GM19324 (cell line): Measurements from ENCODE around the gene MDM2.
"Not testable (repeated sequence)": the region's sequence is repeated elsewhere in the genome, so short reads cannot be mapped to it uniquely, and the experiment has no call there.

Experiments used
- ATAC-seq: cut with Tn5 transposase; IDR thresholded peaks from one replicate; pipeline ENCODE4 v1.9.1; 2021; ENCODE audit warnings: mild to moderate bottlenecking, moderate library complexity; ENCODE audit not compliant: unreplicated experiment, low FRiP score

The MDM2 gene

DNA sequence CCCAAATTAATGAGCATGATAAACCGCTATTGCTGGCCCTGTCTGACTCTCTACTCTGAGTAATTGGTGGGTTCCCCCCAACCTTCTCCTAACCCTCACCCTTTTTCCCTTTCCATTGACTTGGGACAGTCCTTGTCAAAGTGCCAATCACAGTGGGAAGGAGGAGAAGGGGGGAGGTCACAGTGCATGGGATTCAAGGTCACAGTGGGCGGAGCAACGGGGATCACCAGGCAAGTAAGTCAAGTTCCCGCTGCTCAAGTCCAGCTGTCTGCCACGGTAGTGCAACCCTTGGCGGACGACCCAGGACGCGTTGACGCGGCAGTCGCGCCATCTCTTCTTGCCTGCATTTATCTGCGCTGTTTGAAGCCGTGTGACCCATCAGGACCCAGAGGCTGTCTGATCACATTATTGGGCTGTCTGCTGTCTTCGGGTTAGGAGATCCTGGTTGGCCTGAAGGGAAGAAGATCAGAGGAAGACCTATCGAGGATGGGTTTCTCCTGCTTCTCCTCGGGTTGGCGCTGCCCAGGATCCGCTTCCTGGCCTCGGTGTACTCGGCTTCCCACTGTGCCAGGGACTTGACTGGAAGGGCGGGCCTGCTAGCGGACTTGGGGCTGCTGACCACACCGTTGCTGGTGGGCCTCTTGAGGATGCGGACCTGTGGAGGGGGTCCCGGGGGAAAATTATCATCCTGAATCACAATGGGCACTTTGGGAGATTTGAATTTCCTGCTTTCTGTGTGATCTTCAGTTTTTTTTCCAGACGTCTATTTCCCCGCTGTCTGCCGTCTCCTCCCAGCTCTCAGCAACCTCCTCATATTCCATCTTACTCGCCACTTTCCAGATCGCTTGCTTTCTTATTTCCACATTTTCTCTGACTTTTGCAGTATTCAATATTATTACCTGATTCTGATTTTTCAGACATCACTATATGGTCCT lies 3.1 kb upstream of the MDM2 start:
- ATAC-seq = no peak

DNA sequence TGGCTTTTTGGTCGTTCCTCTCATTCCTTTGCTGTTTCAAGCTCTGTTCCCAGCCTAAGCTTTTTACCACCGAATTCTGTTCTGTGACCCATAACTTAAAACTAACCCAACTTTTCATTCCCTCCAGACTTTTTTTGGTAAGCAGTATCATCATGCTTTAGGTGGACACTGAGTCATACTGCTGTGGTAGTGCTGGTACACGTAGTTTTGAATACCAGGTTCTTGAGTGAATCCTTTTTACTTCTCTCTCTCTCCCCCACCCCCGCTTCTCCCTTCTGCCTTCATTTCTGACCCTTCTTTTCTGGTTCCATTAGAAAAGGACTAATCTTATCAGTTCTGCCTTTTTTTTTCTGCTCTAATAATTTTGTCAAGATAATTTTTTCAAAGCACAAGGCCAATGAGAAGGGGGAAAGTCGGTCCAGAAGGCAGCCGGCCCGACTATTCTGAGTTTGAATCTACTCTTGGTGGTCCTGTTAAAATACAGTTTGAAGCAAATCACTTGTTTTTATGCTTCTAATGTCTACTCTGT lies 2.3 kb upstream of the MDM2 start:
- ATAC-seq = no peak

DNA sequence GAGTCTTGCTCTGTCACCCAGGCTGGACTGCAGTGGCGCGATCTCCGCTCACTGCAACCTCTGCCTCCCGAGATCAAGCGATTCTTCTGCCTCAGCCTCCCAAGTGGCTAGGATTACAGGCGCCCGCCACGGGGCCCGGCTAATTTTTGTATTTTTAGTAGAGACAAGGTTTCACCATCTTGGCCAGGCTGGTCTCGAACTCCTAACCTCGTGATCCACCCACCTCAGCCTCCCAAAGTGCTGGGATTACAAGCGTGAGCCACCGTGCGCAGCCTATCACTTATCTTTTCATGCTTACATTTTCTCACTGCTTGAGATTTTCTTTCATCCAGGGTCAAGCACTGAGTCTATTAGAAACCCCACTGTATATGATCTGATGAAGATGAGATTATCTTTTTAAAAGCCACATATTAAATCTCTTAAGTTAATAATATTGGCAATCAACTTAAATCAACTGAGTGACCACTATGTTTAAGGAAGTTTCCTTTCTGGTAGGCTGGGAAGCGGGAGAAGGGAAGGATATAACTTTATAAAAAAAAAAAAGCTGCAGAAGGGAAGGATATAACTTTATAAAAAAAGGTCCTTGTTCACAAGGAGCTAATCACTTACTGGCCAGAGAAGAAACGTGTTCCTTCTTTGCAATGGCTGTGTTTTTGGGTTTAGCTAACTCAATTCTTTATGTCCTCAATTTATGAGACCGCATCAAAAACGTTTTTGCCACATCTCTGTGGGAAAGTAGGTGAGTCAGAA lies 1.3 kb upstream of the MDM2 start:
- ATAC-seq = no peak

DNA sequence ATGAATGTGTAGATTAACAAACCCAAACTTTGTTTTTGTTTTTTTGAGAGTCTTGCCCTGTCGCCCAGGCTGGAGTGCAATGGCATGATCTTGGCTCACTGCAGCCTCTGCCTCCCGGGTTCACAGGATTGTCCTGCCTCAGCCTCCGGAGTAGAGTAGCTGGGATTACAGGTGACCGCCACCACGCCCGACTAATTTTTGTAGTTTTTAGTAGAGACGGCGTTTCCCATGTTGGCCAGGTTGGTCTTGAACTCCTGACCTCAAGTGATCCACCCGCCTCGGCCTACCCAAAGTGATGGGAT lies 752 bp upstream of the MDM2 start:
- not testable (repeated sequence) for ATAC-seq

DNA sequence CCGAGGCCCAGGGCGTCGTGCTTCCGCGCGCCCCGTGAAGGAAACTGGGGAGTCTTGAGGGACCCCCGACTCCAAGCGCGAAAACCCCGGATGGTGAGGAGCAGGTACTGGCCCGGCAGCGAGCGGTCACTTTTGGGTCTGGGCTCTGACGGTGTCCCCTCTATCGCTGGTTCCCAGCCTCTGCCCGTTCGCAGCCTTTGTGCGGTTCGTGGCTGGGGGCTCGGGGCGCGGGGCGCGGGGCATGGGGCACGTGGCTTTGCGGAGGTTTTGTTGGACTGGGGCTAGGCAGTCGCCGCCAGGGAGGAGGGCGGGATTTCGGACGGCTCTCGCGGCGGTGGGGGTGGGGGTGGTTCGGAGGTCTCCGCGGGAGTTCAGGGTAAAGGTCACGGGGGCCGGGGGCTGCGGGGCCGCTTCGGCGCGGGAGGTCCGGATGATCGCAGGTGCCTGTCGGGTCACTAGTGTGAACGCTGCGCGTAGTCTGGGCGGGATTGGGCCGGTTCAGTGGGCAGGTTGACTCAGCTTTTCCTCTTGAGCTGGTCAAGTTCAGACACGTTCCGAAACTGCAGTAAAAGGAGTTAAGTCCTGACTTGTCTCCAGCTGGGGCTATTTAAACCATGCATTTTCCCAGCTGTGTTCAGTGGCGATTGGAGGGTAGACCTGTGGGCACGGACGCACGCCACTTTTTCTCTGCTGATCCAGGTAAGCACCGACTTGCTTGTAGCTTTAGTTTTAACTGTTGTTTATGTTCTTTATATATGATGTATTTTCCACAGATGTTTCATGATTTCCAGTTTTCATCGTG lies 612 bp downstream of the MDM2 start:
- ATAC-seq = peak; percentile 58

DNA sequence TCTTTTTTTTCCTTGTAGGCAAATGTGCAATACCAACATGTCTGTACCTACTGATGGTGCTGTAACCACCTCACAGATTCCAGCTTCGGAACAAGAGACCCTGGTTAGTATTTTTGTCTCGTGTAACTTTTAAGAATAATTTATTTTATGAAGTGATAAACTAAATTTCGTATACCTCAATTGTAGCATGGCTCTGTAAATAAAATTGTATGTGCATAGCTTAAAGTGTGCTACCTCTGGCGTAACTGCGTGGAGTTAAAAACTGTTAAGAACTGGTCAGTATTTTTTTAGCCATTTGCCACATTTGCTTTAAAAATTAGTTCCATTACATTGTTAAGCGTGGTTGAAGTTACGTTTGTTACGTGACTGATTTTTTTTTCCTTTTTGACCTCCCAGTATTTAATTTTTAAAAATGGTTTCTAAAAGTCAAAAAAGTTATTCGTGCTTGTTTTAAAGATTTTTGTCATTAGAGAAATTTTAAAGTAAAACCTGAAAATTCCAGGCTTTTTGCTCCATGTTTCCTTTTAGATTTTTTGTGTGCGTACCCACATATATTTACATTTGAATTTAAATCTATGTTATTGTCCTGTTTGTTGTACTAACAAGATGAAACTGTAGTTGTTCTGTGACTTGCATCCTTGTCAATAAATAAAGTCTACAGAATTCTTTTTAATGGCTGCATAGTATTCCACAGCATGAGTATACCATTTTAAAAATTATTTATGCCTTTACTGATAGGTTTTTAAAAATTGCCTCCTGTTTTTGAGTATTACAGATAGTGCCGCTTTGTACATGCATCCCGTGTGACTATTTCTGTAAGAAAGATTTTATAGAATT lies 1.4 kb downstream of the MDM2 start:
- no peak for ATAC-seq

DNA sequence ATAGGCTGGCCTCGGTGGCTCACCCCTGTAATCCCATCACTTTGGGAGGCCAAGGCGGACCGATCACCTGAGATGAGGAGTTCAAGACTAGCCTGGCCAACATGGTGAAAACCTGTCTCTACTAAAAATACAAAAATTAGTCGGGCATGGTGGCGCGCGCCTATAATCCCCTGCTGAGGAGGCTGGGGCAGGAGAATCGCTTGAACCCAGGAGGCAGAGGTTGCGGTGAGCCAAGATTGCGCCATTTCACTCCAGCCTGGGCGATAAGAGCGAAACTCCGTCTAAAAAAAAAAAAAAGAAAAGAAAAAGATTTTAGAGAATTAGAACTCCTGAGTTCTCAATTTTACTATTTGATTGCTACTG lies 2.0 kb downstream of the MDM2 start:
- not testable (repeated sequence) for ATAC-seq

DNA sequence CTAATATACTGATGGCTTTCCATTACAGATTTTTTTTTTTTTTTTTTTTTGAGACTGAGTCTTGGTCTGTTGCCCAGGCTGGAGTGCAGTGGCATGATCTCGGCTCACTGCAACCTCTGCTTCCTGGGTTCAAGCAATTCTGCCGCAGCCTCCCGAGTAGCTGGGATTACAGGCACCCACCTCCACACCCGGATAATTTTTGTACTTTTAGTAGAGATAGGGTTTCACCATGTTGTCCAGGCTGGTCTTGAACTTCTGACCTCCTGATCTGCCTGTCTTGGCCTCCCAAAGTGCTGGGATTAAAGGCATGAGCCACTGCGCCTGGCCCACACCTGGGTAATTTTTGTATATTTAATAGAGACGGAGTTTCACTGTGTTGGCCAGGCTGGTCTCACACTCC lies 3.6 kb downstream of the MDM2 start:
- not testable (repeated sequence) for ATAC-seq

DNA sequence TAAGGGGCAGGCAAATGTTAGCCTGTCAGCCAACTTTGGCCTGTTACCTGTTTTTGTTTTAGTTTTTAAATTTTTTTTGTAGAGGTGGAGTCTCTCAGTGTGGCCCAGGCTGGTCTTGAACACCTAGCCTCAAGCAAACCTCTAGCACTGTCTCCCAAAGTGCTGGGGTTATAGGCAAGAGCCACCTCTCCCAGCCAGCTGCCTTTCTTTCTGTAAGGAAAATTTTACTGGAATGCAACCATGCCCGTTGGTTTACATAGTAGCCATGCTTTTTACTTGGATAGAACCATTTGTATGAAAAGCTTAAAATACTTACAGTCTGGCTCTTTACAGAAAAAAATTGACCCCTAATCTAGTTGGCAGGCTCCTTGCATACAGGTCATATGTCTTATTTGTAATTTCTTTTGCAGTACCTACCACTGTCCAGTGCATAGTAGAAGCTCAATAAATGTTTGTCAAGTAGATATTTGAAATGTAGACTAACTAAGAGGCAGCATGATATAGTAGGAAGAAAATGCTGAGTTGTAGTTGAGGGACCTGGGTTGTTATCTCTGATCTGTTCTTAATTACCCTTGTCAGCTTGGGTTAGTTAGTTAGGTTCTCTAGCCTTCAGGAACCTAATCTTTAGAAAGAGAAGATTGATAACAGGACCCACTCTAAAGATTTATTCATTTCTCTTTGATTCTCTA lies 4.7 kb downstream of the MDM2 start:
- ATAC-seq = no peak

DNA sequence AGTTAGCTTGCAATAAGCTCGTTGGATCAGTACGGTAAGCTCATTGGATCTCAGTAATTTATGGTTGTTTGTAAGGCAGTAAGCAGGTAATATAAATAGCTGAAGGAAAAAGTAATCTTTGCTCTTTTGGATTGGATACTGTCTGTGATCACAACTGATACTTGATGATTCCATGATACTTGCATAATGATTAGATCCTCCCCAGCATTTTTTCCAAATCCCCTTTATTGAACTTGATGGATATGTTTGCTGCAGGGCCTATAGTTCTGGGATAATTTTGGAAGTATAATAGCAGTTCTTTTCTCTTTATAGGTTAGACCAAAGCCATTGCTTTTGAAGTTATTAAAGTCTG lies 5.2 kb downstream of the MDM2 start:
- ATAC-seq = no peak

DNA sequence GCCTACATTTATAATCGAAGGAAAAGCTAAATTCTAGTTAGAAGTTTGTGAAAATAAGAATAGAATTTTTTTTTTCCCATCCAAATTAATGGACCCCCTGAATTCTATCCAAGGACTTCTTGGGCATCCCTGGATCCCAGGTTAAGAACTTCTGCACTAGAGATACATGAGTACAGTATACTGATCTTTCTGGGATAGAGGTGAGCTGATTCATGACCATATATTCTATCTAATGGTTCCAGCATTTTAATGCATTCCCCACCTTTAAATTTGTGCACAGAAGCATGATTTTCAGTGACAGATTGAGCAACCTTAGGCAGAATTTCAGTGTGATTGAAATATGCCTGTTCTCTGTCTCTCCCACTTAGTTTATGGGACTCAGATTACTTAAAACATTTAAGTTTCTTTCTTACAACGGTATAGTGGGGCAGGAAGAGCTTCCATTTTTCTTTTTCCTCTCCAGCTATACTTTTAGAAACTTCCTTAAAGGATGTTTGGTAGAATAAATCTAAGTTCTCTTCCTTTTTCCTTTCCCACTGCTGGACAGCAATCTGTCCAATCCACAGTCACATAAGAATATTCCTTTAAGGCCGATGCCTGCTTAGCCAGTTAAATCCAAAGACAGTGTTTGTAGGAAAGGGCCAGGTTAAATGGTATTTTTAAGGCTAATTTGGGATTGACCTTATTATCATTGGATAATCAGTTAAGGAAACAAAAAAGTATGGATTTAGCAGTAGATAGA lies 6.7 kb downstream of the MDM2 start:
- no peak for ATAC-seq

DNA sequence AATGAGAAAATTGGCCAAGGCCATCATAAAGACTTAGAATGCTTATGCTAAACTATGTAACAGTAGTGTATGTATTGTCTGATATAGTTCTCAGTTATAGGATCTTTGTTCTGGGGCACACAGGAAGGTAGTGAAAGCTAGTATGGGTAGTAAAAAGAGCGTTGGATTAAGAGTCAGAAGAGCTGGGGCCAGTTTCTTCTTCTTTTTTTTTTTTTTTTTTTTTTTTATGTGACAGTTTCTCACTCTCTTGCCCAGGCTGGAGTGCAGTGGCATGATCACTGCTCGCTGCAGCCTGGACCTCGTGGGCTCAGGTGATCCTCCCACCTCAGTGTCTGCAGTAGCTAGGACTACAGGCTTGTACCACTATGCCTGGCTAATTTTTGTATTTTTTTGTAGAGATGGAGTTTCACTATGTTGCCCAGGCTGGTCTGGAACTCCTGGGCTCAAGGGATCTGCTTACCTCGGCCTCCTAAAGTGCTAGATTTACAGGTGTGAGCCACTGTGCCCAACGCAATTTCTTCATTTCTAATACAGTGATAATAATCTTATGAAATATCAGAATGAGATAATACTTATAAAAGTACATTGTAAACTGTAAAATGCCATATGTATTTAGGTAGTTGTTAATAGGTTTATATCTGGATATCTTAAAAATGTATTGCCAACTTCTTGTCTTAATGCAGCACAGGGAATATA lies 7.4 kb downstream of the MDM2 start:
- no peak for ATAC-seq

DNA sequence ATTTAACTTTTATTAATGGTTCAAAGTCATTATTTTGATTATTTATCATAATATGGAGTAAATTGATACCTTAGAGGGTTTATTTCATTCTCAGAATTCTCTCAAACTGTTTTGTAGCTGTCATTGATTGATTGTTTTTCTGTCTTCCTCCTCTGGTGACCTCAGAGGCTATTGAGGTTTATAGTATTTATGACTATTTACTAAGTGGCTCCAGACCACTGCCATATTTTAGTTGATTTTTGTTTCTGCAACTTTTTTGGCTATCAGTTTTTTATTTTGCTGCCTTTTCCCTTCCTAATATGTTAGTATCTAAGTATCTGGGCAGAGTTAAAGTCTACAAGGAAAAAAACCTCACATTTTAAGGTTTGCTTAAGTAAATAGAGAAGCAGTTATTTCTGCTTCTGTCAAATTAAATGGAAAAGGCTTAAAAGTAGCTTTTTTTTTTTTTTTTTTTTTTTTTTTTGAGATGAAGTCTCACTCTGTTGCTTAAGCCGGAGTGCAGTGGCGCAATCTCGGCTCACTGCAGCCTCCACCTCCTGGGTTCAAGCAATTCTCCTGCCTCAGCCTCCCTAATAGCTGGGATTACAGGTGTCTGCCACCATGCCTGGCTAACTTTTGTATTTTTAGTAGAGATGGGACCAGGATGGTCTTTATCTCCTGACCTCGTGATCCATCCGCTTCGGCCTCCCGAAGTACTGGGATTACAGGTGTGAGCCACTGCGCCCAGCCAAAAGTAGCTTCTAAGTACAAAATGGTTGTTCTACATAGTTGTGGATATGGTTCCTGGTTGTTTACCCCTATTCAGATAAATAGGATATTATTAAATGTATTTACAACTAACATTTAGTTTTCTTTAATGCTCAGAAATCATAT lies 8.2 kb downstream of the MDM2 start:
- no peak for ATAC-seq

DNA sequence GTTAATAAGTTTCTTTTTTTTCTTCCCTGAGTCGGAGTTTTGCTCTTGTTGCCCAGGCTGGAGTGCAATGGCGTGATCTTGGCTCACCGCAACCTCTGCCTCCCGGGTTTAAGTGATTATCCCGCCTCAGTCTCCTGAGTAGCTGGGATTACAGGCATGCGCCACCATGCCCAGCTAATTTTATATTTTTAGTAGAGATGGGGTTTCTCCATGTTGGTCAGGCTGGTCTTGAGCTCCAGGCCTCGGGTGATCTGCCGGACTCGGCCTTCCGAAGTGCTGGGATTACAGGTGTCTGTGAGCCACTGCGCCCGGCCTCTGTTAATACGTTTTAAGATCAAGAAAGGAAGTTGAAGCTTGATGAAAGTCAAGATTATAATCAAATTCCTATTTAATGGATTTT lies 11.5 kb downstream of the MDM2 start:
- ATAC-seq = not testable (repeated sequence)

DNA sequence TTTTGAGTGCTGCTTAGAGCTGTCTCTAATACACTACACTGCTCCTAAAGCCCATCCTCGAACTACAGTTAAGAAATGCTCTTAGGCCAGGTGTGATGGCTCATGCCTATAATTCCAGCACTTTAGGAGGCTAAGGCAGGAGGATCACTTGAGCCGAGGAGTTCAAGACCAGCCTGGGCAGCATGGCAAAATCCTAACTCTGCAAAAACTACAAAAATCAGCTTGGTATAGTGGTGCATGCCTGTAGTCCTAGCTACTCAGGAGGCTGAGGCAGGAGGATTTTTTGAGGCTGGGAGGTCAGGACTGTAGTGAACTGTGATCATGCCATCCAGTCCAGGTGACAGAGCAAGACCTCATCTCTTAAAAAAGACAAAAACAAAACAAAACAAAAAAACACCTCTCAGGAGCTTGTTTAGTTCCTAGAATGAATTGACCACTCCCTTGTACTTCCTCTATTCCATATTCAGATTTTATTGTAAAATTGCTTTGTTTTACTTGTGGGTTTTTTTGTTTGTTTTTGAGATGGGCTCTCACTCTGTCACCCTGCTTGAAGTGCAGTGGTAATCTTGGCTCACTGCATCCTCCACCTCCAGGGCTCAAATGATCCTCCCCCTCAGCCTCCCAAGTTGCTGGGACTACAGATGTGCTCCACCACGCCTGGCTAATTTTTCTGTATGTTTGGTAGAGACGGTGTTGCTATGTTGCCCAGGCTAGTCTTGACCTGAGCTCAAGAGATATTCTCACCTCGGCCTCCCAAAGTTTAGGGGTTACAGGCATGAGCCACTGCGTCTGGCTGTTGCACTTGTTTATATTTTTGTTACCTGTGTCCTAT lies 13.6 kb downstream of the MDM2 start:
- no peak for ATAC-seq

DNA sequence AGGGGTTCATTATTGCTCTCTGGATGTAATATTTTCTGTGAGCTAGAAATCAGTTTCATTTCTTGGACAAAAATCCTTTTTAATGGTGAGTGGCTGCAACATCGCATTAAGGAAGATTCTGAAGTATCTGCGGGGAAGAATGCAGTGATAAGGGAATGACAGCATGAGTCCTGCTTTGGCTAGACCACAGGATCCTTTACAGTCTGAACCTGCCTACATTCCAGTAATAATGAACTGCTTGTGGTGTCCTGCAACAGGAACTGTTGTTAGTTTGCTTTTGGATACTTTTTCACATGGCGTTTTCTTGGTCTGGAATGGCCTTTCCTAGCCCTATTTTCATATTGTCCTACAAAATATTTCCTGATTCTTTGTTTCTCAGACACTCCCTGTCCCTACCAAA lies 15.7 kb downstream of the MDM2 start:
- ATAC-seq = no peak

DNA sequence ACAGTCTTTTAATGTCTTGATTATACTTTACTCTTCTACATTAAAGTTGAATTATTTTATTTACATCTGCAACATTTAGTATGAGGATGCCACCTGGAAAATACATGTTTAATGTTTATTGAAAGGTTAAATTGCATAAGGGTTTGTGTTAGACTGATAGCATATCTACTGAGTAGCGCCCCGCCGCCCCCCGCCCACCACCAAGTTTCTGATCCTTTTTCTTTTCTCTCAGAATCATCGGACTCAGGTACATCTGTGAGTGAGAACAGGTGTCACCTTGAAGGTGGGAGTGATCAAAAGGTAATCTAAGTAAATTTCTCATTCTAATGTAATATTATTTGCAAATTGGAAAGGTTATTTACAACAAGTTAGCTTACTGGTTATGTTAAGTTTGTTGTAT lies 16.2 kb downstream of the MDM2 start:
- ATAC-seq = no peak
